GM19438 (cell line): ENCODE results near the gene SPATA31C1.
"Not testable (repeated sequence)": the region's sequence is repeated elsewhere in the genome, so short reads cannot be mapped to it uniquely, and the experiment has no call there.

Experiments used
- ATAC-seq: cut with Tn5 transposase; IDR thresholded peaks from one replicate; pipeline ENCODE4 v1.9.1; 2021; ENCODE audit warnings: low read depth; ENCODE audit not compliant: unreplicated experiment

Gene SPATA31C1

GRCh38 chr9:87934444-87934843 lies 16.7 kb downstream of the SPATA31C1 start:
- ATAC-seq: not testable (repeated sequence)

- ATAC-seq: not testable (repeated sequence)
Observed at GRCh38 chr9:87937352-87937751, 19.6 kb downstream of the SPATA31C1 start.

- ATAC-seq: not testable (repeated sequence)
Observed at GRCh38 chr9:87937918-87938317, 20.2 kb downstream of the SPATA31C1 start.

- not testable (repeated sequence) for ATAC-seq
Observed at GRCh38 chr9:87938336-87938735, 20.6 kb downstream of the SPATA31C1 start.

GRCh38 chr9:87939096-87939495 lies 21.3 kb downstream of the SPATA31C1 start:
- not testable (repeated sequence) for ATAC-seq

- ATAC-seq: no peak
Observed at GRCh38 chr9:87944096-87944495, 26.3 kb downstream of the SPATA31C1 start.

- ATAC-seq: no peak
Observed at GRCh38 chr9:87944682-87945081, 26.9 kb downstream of the SPATA31C1 start.

- ATAC-seq: no peak
Observed at GRCh38 chr9:87950296-87950695, 32.5 kb downstream of the SPATA31C1 start.

GRCh38 chr9:87950765-87951488 lies 33.2 kb downstream of the SPATA31C1 start:
- ATAC-seq: no peak

- no peak for ATAC-seq
Observed at GRCh38 chr9:87954230-87954629, 36.5 kb downstream of the SPATA31C1 start.

- ATAC-seq: no peak
Observed at GRCh38 chr9:87957839-87958238, 40.1 kb downstream of the SPATA31C1 start.

GRCh38 chr9:87958591-87958990 lies 40.8 kb downstream of the SPATA31C1 start:
- no peak for ATAC-seq

GRCh38 chr9:87959916-87960581 lies 42.3 kb downstream of the SPATA31C1 start:
- no peak for ATAC-seq

- no peak for ATAC-seq
Observed at GRCh38 chr9:87963770-87964169, 46.0 kb downstream of the SPATA31C1 start.

GRCh38 chr9:87964826-87965225 lies 47.1 kb downstream of the SPATA31C1 start:
- ATAC-seq: no peak

GRCh38 chr9:87968155-87968554 lies 50.4 kb downstream of the SPATA31C1 start:
- ATAC-seq: no peak

- no peak for ATAC-seq
Observed at GRCh38 chr9:87970602-87971001, 52.8 kb downstream of the SPATA31C1 start.

- ATAC-seq: no peak
Observed at GRCh38 chr9:87973122-87973521, 55.4 kb downstream of the SPATA31C1 start.
